IMR-90 (cell line): ENCODE results near the gene ARHGEF7. TPM values are rescaled to one million over a fixed set of nuclear protein-coding genes. Genes with fewer than 3 reads are reported as not detected.

Source experiments
- ATAC-seq: fragments of 200-7000 bp; cut with Tn5 transposase; 2 replicates; pipeline ENCODE4 v1.9.1; 2020; ENCODE audit warnings: low read depth, mild to moderate bottlenecking, moderate library complexity
- BruUV-seq: library from RNA; stranded (reverse); fragments of 400-500 nt; replicated peaks from 2 replicates; lab custom pipeline; 2021; lab: Mats Ljungman, UMichigan
- CTCF ChIA-PET: fragments of 300-600 bp; formaldehyde crosslinking; extraction: SDS; loops from one replicate; lab custom pipeline; 2021; ENCODE audit warnings: antibody characterized with exemption; lab: Yijun Ruan, JAX
- POLR2A ChIA-PET: fragments of 300-600 bp; sonication (Branson Sonifier 250); formaldehyde crosslinking; loops from one replicate; lab custom pipeline; 2022; ENCODE audit warnings: antibody characterized with exemption; ENCODE audit not compliant: unreplicated experiment; lab: Charles Lee
- DNase-seq: peaks from one replicate; pipeline ENCODE4 v3.0.0; 2013
- H2AFZ ChIP-seq: replicated peaks from 2 replicates; pipeline ENCODE3; 2013; ENCODE audit warnings: low read length, mild to moderate bottlenecking; ENCODE audit not compliant: poor library complexity
- H2AK5ac ChIP-seq: 2 replicates; pipeline ENCODE4 v1.6.1; 2013; ENCODE audit warnings: low read depth, low read length, inconsistent platforms
- H2AK9ac ChIP-seq: replicated peaks from 2 replicates; pipeline ENCODE3; 2013; ENCODE audit warnings: mild to moderate bottlenecking, low read depth, low read length, moderate library complexity; ENCODE audit not compliant: poor library complexity
- H2BK120ac ChIP-seq: 2 replicates; pipeline ENCODE4 v1.6.1; 2013; ENCODE audit warnings: low read depth, low read length, inconsistent platforms
- H2BK15ac ChIP-seq: 3 replicates; pipeline ENCODE4 v1.6.1; 2013; ENCODE audit warnings: low read depth, low read length, inconsistent platforms
- H2BK20ac ChIP-seq: 2 replicates; pipeline ENCODE4 v1.6.1; 2013; ENCODE audit warnings: low read depth, mild to moderate bottlenecking, inconsistent platforms, low read length, moderate library complexity
- H2BK5ac ChIP-seq: 2 replicates; pipeline ENCODE4 v1.6.1; 2013; ENCODE audit warnings: mild to moderate bottlenecking, low read depth, low read length, inconsistent platforms; ENCODE audit not compliant: poor library complexity, severe bottlenecking
- H3K14ac ChIP-seq: replicated peaks from 2 replicates; pipeline ENCODE4 v1.6.1; 2013; ENCODE audit warnings: low read depth, low read length, inconsistent platforms
- H3K18ac ChIP-seq: 2 replicates; pipeline ENCODE4 v1.6.1; 2013; ENCODE audit warnings: low read depth, low read length, control low read depth
- H3K23ac ChIP-seq: 2 replicates; pipeline ENCODE4 v1.6.1; 2013; ENCODE audit warnings: low read depth, low read length, inconsistent platforms
- H3K27ac ChIP-seq: 2 replicates; pipeline ENCODE4 v1.5.1; 2013; ENCODE audit warnings: mild to moderate bottlenecking, control low read depth, low read length; ENCODE audit not compliant: insufficient read depth
- H3K27me3 ChIP-seq: 2 replicates; pipeline ENCODE4 v1.6.1; 2013; ENCODE audit warnings: low read length; ENCODE audit not compliant: control insufficient read depth, insufficient read depth
- H3K36me3 ChIP-seq: 2 replicates; pipeline ENCODE4 v1.6.1; 2013; ENCODE audit warnings: low read length, mixed read lengths; ENCODE audit not compliant: control insufficient read depth, insufficient read depth
- H3K4ac ChIP-seq: 2 replicates; pipeline ENCODE4 v1.6.1; 2013; ENCODE audit warnings: low read depth, low read length, inconsistent platforms
- H3K4me1 ChIP-seq: 2 replicates; pipeline ENCODE4 v1.6.1; 2013; ENCODE audit warnings: low read length, mixed read lengths; ENCODE audit not compliant: control insufficient read depth, insufficient read depth
- H3K4me2 ChIP-seq: 2 replicates; pipeline ENCODE4 v1.6.1; 2013; ENCODE audit warnings: low read depth, mild to moderate bottlenecking, control low read depth, low read length, moderate library complexity
- H3K4me3 ChIP-seq: 2 replicates; pipeline ENCODE4 v1.5.1; 2013; ENCODE audit warnings: low read depth, mild to moderate bottlenecking, control low read depth, low read length, moderate library complexity; ENCODE audit not compliant: insufficient read depth
- H3K56ac ChIP-seq: 2 replicates; pipeline ENCODE4 v1.6.1; 2013; ENCODE audit warnings: low read length, inconsistent platforms; ENCODE audit not compliant: insufficient read depth; ENCODE audit errors: extremely low read depth
- H3K79me1 ChIP-seq, 2 experiments: 2 replicates each; pipeline ENCODE4 v1.6.1; 2013; ENCODE audit warnings: low read length in 2 of 2, inconsistent platforms in 1 of 2, low read depth in 1 of 2
- H3K9ac ChIP-seq: 2 replicates; pipeline ENCODE4 v1.6.1; 2013; ENCODE audit warnings: low read depth, low read length, control low read depth
- H3K9me1 ChIP-seq: 2 replicates; pipeline ENCODE4 v1.6.1; 2013; ENCODE audit warnings: low read length, inconsistent platforms; ENCODE audit not compliant: insufficient read depth
- H3K9me3 ChIP-seq: 2 replicates; pipeline ENCODE4 v1.6.1; 2013; ENCODE audit warnings: low read length; ENCODE audit not compliant: control insufficient read depth, insufficient read depth
- H4K20me1 ChIP-seq: 2 replicates; pipeline ENCODE4 v1.6.1; 2013; ENCODE audit warnings: low read length, inconsistent platforms; ENCODE audit not compliant: insufficient read depth
- H4K5ac ChIP-seq: 2 replicates; pipeline ENCODE4 v1.6.1; 2013; ENCODE audit warnings: mild to moderate bottlenecking, low read depth, low read length, control low read depth
- H4K8ac ChIP-seq, 2 experiments: 2 replicates each; pipeline ENCODE4 v1.6.1; 2013; ENCODE audit warnings: low read depth in 2 of 2, low read length in 2 of 2, control low read depth in 1 of 2, inconsistent platforms in 1 of 2
- H4K91ac ChIP-seq: 2 replicates; pipeline ENCODE4 v1.6.1; 2013; ENCODE audit warnings: low read depth, low read length, inconsistent platforms; ENCODE audit not compliant: insufficient read depth
- CHD1 ChIP-seq: IDR thresholded peaks from 2 replicates; pipeline ENCODE4 v1.6.1; 2012; ENCODE audit warnings: low read depth, low read length, improper control_type of control experiment
- ELK1 ChIP-seq: fragments of 150-350 bp; IDR thresholded peaks from 2 replicates; pipeline ENCODE4 v1.6.1; 2016; ENCODE audit warnings: low read depth, mild to moderate bottlenecking, low read length, moderate library complexity, borderline replicate concordance
- FOS ChIP-seq: fragments of 150-350 bp; IDR thresholded peaks from 2 replicates; pipeline ENCODE4 v1.6.1; 2016; ENCODE audit warnings: low read depth, low read length
- MAFK ChIP-seq: IDR thresholded peaks from 2 replicates; pipeline ENCODE4 v1.6.1; 2012; ENCODE audit warnings: low read depth, low read length, improper control_type of control experiment
- MAZ ChIP-seq: IDR thresholded peaks from 2 replicates; pipeline ENCODE4 v1.6.1; 2012; ENCODE audit warnings: low read depth, mild to moderate bottlenecking, low read length, improper control_type of control experiment, moderate library complexity, borderline replicate concordance
- MXI1 ChIP-seq: IDR thresholded peaks from 2 replicates; pipeline ENCODE4 v1.6.1; 2012; ENCODE audit warnings: low read depth, mild to moderate bottlenecking, low read length, moderate library complexity, borderline replicate concordance
- RCOR1 ChIP-seq: IDR thresholded peaks from 2 replicates; pipeline ENCODE4 v1.6.1; 2012; ENCODE audit warnings: mild to moderate bottlenecking, low read length, improper control_type of control experiment; ENCODE audit not compliant: insufficient replicate concordance
- RFX5 ChIP-seq: IDR thresholded peaks from 2 replicates; pipeline ENCODE4 v1.8.0; 2012; ENCODE audit warnings: low read depth, mild to moderate bottlenecking, low read length, moderate library complexity
- WGBS, 2 experiments: methylation state at CpG; one replicate each; pipeline versions ENCODE4 v1.1.5 to v1.1.7; 2013; ENCODE audit warnings: missing lambda C conversion rate in 2 of 2; ENCODE audit not compliant: insufficient read length in 1 of 2; ENCODE audit errors: extremely low coverage in 2 of 2; 5-methylcytosine and 5-hydroxymethylcytosine counted together
- dilution Hi-C: fragments of 300-500 bp; cut with HindIII; formaldehyde crosslinking; loops from one replicate; pipeline ENCODE4 v1.14.3; 2018; ENCODE audit warnings: low sequenced_read_pairs; ENCODE audit not compliant: unreplicated experiment
- in situ Hi-C: fragments of 300-500 bp; cut with MboI; formaldehyde crosslinking; loops from 3 replicates; pipeline ENCODE4 v1.14.3; 2019; ENCODE audit warnings: low sequenced_read_pairs, inconsistent platforms, mixed read lengths
- intact Hi-C: fragments of 100-400 bp; cut with micrococcal nuclease; formaldehyde crosslinking; loops from 2 replicates; pipeline ENCODE4 v1.10.0; 2022
- polyA plus RNA-seq, 3 experiments: library from polyadenylated mRNA; depleted of rRNA; stranded (reverse); fragments of >200 nt; gene quantifications; 2 replicates each; pipeline ENCODE4 v1.2.3, GENCODE V29; 2012; ENCODE audit warnings: low replicate concordance in 1 of 3
- total RNA-seq: library from RNA; depleted of rRNA; stranded (reverse); fragments of >200 nt; gene quantifications from 2 replicates; pipeline ENCODE4 v1.2.3, GENCODE V29; 2012
- TF ChIP-seq, protein P1 (sequence below): conservative IDR thresholded peaks from 2 replicates; pipeline ENCODE4 v1.5.1; 2012; ENCODE audit warnings: mild to moderate bottlenecking, low read depth, low read length, improper control_type of control experiment
- TF ChIP-seq, protein P2 (sequence below): fragments of 150-350 bp; IDR thresholded peaks from 2 replicates; pipeline ENCODE4 v1.6.1; 2017; ENCODE audit warnings: mild to moderate bottlenecking, antibody characterized with exemption, low read length, low read depth

ARHGEF7 gene
- total and polyA plus RNA-seq, 2 of the 4 experiments (the other 2 are of a cell fraction) = 32.9 to 59.0 TPM

GRCh38 chr13:111314852-111315251, 199.7 kb downstream of the ARHGEF7 start:
- Histone ChIP-seq H3K79me1 (peaks cover 12 to 15% of the 10 kb centered on the region in 2 experiments; a peak in 3 of 4 replicates), H2AK5ac (no peak overlapping the region), H3K9ac (no peak overlapping the region), H2BK120ac (no peak overlapping the region), H3K9me3 (peaks cover 11% of the 10 kb centered on the region), H3K4me3 (no peak overlapping the region), H3K4me2 (no peak overlapping the region), H4K8ac (no peak overlapping the region), H3K27me3 (no peaks in the 10 kb centered on the region), H2AK9ac (no peak overlapping the region), H3K18ac (no peak overlapping the region), H2BK15ac (no peak overlapping the region), H3K4ac (no peak overlapping the region), H2BK20ac (no peak overlapping the region), H2BK5ac (no peak overlapping the region), H3K9me1 (no peaks in the 10 kb centered on the region), H3K27ac (no peak overlapping the region), H3K56ac (no peak overlapping the region), H4K91ac (no peak overlapping the region), H2AFZ (no peak overlapping the region), H4K20me1 (no peaks in the 10 kb centered on the region), H4K5ac (no peak overlapping the region), H3K14ac (no peak overlapping the region), H3K23ac (no peak overlapping the region), H3K36me3 (peaks cover 5% of the 10 kb centered on the region; the same call in 1 of the 2 replicates), H3K4me1 (peaks cover 4% of the 10 kb centered on the region; the same call in 1 of the 2 replicates)
- CTCF ChIA-PET = no interaction called here
- dilution Hi-C loops = no loop called here
- TF ChIP-seq MXI1 (no peak), RCOR1 (no peak), ELK1 (no peak), FOS (no peak), RFX5 (no peak), MAFK (no peak), MAZ (no peak), CHD1 (no peak)
- TF ChIP-seq, protein P1, sequence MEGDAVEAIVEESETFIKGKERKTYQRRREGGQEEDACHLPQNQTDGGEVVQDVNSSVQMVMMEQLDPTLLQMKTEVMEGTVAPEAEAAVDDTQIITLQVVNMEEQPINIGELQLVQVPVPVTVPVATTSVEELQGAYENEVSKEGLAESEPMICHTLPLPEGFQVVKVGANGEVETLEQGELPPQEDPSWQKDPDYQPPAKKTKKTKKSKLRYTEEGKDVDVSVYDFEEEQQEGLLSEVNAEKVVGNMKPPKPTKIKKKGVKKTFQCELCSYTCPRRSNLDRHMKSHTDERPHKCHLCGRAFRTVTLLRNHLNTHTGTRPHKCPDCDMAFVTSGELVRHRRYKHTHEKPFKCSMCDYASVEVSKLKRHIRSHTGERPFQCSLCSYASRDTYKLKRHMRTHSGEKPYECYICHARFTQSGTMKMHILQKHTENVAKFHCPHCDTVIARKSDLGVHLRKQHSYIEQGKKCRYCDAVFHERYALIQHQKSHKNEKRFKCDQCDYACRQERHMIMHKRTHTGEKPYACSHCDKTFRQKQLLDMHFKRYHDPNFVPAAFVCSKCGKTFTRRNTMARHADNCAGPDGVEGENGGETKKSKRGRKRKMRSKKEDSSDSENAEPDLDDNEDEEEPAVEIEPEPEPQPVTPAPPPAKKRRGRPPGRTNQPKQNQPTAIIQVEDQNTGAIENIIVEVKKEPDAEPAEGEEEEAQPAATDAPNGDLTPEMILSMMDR = no peak
- TF ChIP-seq, protein P2, sequence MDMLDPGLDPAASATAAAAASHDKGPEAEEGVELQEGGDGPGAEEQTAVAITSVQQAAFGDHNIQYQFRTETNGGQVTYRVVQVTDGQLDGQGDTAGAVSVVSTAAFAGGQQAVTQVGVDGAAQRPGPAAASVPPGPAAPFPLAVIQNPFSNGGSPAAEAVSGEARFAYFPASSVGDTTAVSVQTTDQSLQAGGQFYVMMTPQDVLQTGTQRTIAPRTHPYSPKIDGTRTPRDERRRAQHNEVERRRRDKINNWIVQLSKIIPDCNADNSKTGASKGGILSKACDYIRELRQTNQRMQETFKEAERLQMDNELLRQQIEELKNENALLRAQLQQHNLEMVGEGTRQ = no peak
- DNase-seq = peak; percentile 49
- no TSS peak for BruUV-seq
- intact Hi-C loops = no loop called here
- peak; percentile 18; the same call in 1 of the 2 replicates for ATAC-seq
- WGBS, 2 experiments = no CpG with 5 or more reads among the region's 6 CpGs
- in situ Hi-C loops = no loop called here
- POLR2A ChIA-PET = no interaction called here
